MG63 (cell line): ENCODE results near the gene TMOD3. TPM values are rescaled to one million over a fixed set of nuclear protein-coding genes. Genes with fewer than 3 reads are reported as not detected.

Source experiments
- DNase-seq: peaks from one replicate; pipeline ENCODE4 v3.0.0-alpha.2; 2020
- H3K27me3 ChIP-seq: fragments of 250-450 bp; sonication (Bioruptor Pico); 2 replicates; pipeline ENCODE4 v1.5.1; 2020; ENCODE audit warnings: mild to moderate bottlenecking, moderate library complexity
- H3K36me3 ChIP-seq: fragments of 250-450 bp; sonication (Bioruptor Pico); 2 replicates; pipeline ENCODE4 v1.5.1; 2020; ENCODE audit warnings: mild to moderate bottlenecking, moderate library complexity
- H3K4me3 ChIP-seq: fragments of 250-450 bp; sonication (Bioruptor Pico); 2 replicates; pipeline ENCODE4 v1.5.1; 2020; ENCODE audit warnings: mild to moderate bottlenecking, moderate library complexity
- H3K9me3 ChIP-seq: fragments of 250-450 bp; sonication (Bioruptor Pico); 2 replicates; pipeline ENCODE4 v1.5.1; 2020; ENCODE audit warnings: mild to moderate bottlenecking, moderate library complexity
- total RNA-seq: library from RNA; depleted of rRNA; stranded (reverse); fragments of >200 nt; shearing (Covaris generic); gene quantifications from 2 replicates; pipeline ENCODE4 v1.2.3, GENCODE V29; 2014; ENCODE audit warnings: low replicate concordance

Gene TMOD3
- total RNA-seq, 1 experiment from 2014 or later = 37.8 TPM

DNA sequence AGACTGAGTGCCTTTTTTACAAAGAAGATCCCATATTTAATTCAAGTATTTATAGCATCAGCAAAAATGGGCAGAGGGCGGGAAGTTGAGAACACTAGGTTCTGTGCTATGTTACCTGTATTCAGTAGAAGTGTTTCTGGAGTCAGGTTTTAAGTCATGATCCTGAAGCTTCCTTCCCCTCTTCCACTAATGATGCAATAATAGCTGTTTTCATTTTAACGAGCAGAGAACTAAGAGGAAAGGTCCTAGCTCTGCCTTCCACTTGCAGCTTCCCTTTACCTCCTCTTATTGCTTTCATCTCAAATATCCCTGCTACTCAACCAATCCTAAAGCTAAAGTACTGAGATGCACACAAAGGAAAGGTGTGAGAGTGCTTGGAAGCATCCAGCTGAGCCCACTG is 16.9 kb upstream of the TMOD3 start:
- no peaks in the 10 kb centered on the region for H3K27me3 ChIP-seq
- no peaks in the 10 kb centered on the region for H3K9me3 ChIP-seq
- no peak overlapping the region for H3K4me3 ChIP-seq
- DNase-seq = no peak
- no peaks in the 10 kb centered on the region for H3K36me3 ChIP-seq

DNA sequence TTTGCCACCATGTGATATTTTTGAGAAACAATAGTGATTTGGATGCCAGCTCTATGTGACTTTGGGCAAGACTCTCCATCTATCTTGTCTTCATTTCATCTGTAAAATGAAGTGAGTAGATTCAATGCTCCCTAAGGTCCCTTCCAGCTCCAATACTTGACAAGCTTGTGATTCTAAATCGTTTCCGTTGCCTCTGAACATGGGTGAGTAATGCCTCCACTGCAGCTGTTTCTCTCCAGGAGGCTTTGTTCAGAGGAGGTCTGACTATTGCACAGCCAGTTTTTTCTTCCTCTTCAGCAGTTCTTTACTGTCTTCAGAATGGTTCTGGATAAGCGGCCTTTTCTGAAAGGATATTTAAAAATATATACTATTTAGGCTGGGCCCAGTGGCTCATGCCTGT is 14.8 kb upstream of the TMOD3 start:
- DNase-seq = peak; percentile 31

DNA sequence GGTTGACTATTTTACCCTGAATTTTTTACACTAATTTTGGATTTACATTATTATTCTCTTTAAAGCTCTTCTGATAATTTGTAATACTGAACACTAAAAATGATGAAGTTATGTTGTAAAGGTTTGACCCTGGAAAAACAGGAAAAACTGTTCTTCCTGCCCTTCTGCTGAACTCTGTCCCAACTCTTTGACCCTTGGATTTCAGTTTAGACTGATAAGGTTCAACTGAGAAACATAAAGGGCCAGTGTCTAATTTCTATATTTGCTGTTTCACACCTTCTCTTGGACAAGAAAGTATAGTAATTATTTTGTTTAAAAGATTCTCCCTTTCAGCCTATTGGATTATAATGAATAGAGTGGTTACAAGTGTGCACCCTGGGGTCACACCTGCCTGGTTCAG is 12.8 kb upstream of the TMOD3 start:
- Histone ChIP-seq H3K27me3 (no peaks in the 10 kb centered on the region), H3K4me3 (no peak overlapping the region), H3K36me3 (no peaks in the 10 kb centered on the region), H3K9me3 (peaks cover 8% of the 10 kb centered on the region; the same call in 1 of the 2 replicates)
- DNase-seq = no peak

More for the DNA sequence above, 14.8 kb upstream of the TMOD3 start:
- no peaks in the 10 kb centered on the region for H3K27me3 ChIP-seq
- no peaks in the 10 kb centered on the region for H3K9me3 ChIP-seq
- H3K36me3 ChIP-seq = no peaks in the 10 kb centered on the region
- no peak overlapping the region for H3K4me3 ChIP-seq

DNA sequence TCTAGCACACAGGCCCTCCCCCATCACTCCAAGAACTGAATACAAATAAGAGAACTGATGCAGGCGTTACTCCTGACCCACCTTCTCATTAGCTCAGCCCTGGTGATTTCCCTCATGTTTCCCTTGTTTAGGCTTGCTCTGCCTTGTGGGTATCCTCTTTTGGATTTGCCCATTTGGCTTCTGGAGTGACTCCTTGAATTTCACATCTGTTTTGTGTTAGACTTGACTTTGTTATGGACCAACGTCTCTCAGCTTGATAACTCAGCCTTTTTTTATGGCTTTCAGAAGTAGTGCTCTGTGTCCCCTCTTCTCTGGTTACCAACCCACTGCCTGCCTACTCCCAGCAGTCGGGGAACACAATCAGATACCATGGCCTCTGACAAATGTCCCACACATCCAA is 11.3 kb upstream of the TMOD3 start:
- no peaks in the 10 kb centered on the region for H3K36me3 ChIP-seq
- H3K9me3 ChIP-seq = peaks cover 9% of the 10 kb centered on the region; the same call in 1 of the 2 replicates
- no peak overlapping the region for H3K4me3 ChIP-seq
- DNase-seq = no peak
- no peaks in the 10 kb centered on the region for H3K27me3 ChIP-seq

DNA sequence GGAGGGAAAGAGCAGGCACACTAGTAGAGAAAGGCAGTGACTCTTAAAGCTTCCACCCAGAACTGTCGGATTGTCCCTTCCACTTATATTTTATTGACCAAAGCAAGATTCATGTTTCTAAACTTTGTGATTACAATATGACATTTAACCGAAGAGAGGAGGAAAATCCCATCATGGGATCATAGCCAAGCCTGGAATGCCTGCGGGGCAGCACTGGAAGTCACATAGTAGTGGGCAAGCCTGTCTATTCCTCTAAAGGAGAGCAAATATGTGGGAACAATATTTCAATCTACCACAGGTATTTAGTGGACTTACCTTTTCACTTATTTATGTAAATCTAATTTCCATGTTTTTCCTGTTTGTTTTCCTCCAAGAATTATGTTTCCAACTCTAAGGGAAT is 3.8 kb upstream of the TMOD3 start:
- peaks cover 7% of the 10 kb centered on the region; the same call in 1 of the 2 replicates for H3K9me3 ChIP-seq
- H3K27me3 ChIP-seq = no peaks in the 10 kb centered on the region
- no peaks in the 10 kb centered on the region for H3K36me3 ChIP-seq
- no peak overlapping the region for H3K4me3 ChIP-seq
- no peak for DNase-seq

DNA sequence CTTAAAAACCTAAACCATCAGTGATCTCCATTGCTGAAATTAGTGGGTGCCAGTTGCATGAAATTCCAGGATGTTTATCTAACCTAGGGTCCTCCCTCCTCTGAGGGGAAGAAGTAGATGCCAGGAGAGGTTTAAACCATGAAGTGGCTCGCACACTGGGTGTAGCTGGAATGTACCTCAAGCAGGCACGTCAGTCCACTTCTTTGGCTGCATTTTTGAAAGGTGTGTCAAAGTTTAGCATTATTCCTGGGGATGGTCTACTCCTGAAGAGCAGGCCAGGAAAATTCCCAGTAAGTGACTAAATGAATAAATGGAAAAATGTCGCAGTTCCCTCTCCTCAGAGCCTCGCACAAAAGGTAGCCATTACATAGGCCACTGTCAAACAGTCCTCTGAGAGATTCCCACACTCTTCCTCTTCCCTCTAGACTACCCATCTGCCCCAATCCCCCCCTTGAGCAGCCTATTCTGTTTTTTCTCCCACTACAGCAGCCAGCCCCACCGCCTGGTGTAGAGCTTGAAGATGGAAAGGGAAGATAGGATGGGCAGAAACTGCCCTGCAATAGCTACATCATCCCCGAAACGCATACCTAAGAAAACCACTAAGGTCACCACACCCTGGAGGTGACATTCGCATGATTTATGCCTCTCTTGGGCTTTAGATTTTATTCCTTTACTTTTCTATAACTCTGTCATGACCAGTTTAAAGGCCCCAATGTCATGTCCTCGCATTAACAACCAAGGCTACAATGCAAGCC is 655 bp upstream of the TMOD3 start:
- H3K4me3 ChIP-seq = peak overlapping the region; percentile 98
- DNase-seq = no peak
- H3K36me3 ChIP-seq = no peaks in the 10 kb centered on the region
- no peaks in the 10 kb centered on the region for H3K9me3 ChIP-seq
- H3K27me3 ChIP-seq = no peaks in the 10 kb centered on the region

DNA sequence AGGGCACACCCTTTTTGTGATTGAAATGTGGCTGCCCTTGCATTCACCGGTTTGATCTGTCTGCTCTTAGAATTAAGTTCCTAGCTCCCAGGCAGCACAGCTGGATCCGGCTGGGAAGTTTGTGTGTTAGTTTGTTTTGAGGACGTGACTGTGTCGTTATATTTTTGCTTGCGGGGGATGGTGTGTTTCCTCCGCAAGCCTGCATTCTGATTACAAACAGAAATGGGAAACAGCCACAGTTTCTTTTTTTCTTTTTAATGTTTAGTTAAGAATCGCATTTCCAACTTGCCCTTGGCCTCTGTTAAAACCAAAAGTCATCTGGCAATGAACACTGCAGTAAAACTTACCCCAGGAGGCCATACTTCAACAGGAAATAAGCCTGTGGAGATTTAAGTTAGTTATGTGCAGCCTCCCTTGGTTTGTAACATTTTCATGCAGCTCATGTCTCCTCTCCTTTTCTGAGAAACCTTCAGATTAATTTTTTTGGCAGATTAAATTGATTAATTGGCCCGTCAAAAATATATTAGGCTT is 888 bp downstream of the TMOD3 start:
- H3K4me3 ChIP-seq = peak overlapping the region; percentile 98
- no peaks in the 10 kb centered on the region for H3K9me3 ChIP-seq
- H3K27me3 ChIP-seq = no peaks in the 10 kb centered on the region
- no peaks in the 10 kb centered on the region for H3K36me3 ChIP-seq
- peak; percentile 69 for DNase-seq

DNA sequence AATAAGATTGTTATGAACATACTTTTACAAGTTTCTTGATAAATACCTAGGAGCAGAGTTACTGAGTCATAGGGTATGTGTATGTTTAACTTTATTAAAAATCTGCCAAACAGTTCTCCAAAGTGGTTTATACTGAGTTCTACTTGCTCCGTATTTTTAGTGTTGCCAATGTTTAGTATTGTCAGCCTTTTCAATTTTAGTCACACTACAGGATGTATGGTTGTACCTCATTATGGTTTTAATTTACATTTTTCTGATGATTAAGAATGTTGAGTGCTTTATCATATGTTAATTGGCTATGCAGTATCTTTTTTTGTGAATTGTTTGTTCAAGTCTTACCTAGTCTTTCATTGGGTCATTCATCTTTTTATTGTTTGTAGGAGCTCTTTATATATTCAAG is 4.3 kb downstream of the TMOD3 start:
- Histone ChIP-seq H3K36me3 (0 out of 2 replicates have a peak, but pooled peaks cover 6% of the 10 kb centered on the region), H3K27me3 (no peaks in the 10 kb centered on the region), H3K4me3 (no peak overlapping the region), H3K9me3 (no peaks in the 10 kb centered on the region)
- no peak for DNase-seq

DNA sequence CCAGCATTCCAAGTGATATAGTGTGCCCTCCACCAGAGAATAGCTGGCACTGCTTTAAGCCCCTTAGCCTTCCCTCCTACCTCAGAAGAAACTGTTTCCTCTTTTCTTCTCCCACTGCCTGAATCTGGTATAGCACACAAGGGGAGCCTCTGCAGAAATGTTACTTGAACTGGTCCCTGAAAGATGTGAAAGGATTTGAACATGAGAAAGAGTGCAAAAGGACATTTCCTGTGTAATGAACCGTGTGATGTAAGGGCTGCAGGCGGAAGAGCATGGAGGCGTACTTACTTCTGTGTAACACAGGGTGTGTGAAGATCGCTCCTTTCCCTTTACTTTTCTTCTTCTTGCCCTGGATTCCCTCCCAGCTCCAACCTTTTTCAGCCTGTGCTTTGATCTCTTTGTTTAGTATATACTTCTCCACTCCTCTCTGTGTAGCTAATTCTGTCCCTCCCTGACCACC is 8.4 kb downstream of the TMOD3 start:
- Histone ChIP-seq H3K27me3 (no peaks in the 10 kb centered on the region), H3K9me3 (no peaks in the 10 kb centered on the region), H3K36me3 (0 out of 2 replicates have a peak, but pooled peaks cover 6% of the 10 kb centered on the region), H3K4me3 (no peak overlapping the region)
- no peak for DNase-seq

DNA sequence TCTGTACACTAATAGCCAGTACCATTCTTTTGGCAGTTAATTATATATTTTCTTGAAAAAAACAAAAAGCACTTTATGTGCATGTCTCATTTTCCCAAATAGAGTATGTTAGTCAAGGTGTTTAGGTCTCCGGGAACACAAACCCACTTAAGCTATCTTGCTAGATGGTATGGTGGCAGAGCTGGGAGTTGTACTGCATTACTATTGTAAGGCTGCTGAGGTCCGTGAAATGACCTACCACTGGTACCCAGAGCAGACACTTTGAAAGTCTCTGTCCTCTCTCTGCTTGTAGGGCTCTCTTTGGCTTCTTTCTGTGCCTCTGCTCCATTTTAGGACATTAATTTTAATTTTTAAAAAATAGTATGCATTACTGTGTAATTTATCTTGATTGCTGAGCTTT is 8.8 kb downstream of the TMOD3 start:
- Histone ChIP-seq H3K27me3 (no peaks in the 10 kb centered on the region), H3K4me3 (no peak overlapping the region)
- no peak for DNase-seq

DNA sequence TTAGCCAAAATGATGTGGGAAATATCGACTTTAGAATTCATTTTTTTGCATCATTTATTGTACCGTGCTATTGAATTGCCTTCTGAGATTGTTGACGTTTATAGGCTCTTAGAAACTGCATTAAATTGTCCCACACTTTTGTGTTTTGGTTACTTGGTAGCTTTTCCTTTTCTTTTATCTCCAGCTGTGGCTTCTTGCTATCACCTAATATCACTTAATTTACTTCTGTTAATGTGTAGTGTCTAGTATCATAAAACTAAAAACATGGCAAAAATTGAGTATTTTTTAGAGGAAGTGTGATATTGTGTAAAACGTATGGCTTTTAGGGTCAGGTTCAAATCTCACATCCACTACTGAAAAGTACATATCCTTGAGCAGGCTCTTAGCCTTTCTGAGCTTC is 11.2 kb downstream of the TMOD3 start:
- Histone ChIP-seq H3K36me3 (0 out of 2 replicates have a peak, but pooled peaks cover 6% of the 10 kb centered on the region), H3K9me3 (no peaks in the 10 kb centered on the region), H3K27me3 (no peaks in the 10 kb centered on the region), H3K4me3 (no peak overlapping the region)
- DNase-seq = no peak

More for the DNA sequence above, 8.8 kb downstream of the TMOD3 start:
- H3K9me3 ChIP-seq = no peaks in the 10 kb centered on the region
- H3K36me3 ChIP-seq = 0 out of 2 replicates have a peak, but pooled peaks cover 6% of the 10 kb centered on the region

DNA sequence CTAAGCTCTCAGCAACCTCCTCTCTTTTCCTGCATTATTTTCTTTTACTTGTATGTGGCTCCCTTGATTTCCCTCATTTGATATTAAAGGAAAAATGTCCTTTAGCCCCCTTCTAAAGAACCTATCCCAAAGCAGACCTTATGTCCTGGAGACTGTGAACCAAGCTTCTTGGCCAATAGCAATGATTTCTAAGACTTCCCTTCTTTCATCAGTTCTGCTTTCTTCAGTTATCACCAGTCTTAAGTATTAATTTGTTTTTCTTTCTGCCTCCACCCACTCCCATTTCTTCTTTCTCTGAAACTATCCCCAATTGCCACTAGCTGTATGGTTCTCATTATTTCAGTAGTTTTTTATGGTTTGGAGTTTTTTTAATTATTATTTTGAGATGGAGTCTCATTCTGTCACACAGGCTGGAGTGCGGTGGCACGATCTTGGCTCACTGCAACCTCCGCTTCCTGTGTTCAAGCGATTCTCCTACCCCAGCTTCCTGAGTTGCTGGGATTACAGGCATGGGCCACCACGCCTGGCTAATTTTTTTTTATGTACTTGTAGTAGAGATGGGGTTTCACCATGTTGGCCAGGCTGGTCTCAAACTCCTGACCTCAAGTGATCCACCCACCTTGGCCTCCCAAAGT is 12.1 kb downstream of the TMOD3 start:
- no peaks in the 10 kb centered on the region for H3K9me3 ChIP-seq
- no peaks in the 10 kb centered on the region for H3K27me3 ChIP-seq
- no peak for DNase-seq
- H3K36me3 ChIP-seq = 0 out of 2 replicates have a peak, but pooled peaks cover 3% of the 10 kb centered on the region
- no peak overlapping the region for H3K4me3 ChIP-seq

DNA sequence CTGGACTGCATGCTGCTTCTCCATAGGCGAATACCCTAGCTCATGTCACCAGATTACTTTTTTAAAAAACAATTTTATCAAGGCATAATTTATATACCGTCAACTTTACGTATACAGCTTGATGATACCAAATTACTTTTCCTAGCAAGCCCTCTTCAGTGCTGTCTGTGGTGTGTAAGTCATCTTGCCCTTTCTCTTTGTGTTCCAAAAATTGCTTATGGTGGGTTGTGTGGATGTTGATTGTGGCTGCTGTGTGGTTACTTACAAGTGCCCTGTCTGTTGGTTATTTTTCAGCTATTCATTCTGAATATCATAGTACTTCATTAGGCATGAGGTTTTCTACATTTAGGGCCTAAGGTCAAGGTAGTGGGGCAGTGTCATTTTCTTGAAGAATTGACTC is 12.8 kb downstream of the TMOD3 start:
- H3K36me3 ChIP-seq = no peaks in the 10 kb centered on the region
- H3K4me3 ChIP-seq = no peak overlapping the region
- H3K27me3 ChIP-seq = no peaks in the 10 kb centered on the region
- DNase-seq = no peak
- H3K9me3 ChIP-seq = no peaks in the 10 kb centered on the region

DNA sequence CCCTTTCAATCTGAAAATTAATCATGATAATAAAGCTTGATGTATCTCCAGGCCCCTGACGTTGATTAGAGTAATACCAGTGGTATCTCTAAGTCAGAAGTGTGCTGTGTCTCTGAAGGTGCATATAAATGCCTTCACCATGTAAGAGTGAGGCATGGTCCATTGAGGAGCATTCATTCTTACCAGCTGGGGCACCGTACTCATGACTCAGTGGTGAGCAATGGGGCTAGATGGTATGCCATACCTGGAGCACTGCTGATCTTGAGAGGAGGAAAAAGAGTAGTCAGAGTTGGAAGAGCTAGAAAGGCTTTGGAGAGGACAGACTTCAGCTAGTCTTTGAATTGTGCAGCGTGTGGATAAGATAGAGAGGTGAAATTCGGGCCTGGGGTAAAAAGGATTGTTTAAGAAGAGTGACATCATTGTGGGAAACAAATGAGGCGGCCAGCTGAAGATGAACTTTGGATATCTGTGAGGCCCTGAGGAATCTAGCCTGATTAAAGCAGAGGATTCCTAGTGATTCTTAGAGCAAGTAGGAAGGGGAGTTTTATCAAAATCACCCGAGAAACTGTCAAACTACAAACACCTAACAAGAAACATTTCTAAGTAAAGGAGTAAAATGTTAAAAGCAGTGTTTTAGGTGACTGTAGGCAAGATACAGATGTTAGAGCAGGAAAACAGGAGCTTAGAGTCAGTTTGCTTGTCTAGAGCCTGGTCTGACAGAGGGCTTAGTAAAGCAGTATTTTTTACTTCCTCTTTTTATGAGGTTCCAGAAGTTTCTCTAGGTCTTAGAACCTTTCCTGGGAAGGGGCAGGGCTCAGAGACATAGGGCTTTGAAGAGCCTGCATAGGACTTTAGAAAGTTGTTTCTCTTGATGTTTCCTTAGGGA is 13.6 kb downstream of the TMOD3 start:
- H3K27me3 ChIP-seq = no peaks in the 10 kb centered on the region
- H3K9me3 ChIP-seq = no peaks in the 10 kb centered on the region
- H3K4me3 ChIP-seq = no peak overlapping the region
- H3K36me3 ChIP-seq = no peaks in the 10 kb centered on the region
- DNase-seq = peak; percentile 68

DNA sequence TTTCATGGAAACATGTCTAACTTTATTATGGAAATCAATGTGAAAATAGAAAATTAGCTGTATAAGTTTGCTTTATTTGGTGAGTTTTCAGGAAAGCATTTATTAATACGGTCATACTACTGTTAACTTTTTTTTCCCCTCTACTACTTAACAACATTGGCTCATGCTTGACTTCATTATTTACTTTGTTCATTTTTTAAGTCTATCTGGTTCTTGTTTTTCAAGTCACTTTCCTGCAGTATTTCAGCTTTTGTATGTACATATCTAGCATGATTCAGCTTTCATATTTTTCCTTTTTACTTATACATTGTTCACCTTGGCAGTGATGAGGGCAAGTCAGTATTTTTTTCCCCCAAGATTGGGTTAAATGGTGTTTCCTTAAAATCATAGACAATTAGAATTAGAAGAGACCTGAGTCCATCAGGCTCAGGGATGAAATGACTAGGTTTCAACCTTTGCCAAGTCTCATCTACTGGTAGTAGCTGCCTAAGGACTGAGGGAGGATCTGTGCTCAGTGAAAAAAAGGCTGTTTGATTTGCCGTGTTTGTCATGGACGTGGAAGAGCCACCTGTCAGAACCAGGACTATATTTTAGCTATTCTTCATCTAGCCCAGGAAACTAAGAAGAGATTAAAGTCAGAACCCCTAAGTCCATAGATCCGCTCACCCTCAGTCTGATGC is 15.4 kb downstream of the TMOD3 start:
- Histone ChIP-seq H3K27me3 (no peaks in the 10 kb centered on the region), H3K9me3 (no peaks in the 10 kb centered on the region)
- no peak for DNase-seq

DNA sequence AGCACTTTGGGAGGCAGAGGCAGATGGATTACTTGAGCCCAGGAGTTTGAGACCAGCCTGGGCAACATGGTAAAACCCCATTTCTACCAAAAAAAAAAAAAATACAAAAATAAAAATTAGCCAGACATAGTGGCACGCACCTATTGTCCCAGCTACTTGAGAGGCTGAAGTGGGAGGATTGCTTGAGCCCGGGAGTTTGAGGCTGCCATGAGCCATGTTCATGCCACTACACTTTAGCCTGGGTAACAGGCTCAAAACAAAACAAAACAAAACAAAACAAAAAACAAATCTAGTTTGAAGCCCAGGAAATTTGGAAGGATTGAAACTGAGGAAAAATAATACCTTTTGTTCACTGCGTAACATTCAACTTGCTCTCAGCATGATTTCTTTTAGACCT is 16.6 kb downstream of the TMOD3 start:
- no peak for DNase-seq
- Histone ChIP-seq H3K36me3 (0 out of 2 replicates have a peak, but pooled peaks cover 2% of the 10 kb centered on the region), H3K4me3 (no peak overlapping the region), H3K27me3 (no peaks in the 10 kb centered on the region), H3K9me3 (no peaks in the 10 kb centered on the region)

More for the DNA sequence above, 15.4 kb downstream of the TMOD3 start:
- Histone ChIP-seq H3K36me3 (0 out of 2 replicates have a peak, but pooled peaks cover 2% of the 10 kb centered on the region), H3K4me3 (no peak overlapping the region)
